Thyroid gland (tissue), 4 donors: ENCODE results near the gene CDADC1.

ENCODE experiments used
- POLR2A ChIP-seq, 2 donors: fragments of 450-650 bp; IDR thresholded peaks; one replicate each; pipeline ENCODE4 v1.6.1; 2017; ENCODE audit warnings: antibody characterized with exemption in 2 of 2, mild to moderate bottlenecking in 2 of 2, moderate library complexity in 1 of 2
- TF ChIP-seq, protein P1 (sequence below), 6 experiments: fragments of 200-600 bp in 3 of 6; fragments of 450-650 bp in 3 of 6; sonication (generic) in 3 of 6; IDR thresholded peaks; one replicate each; pipeline ENCODE4 v1.5.1; 2016 to 2019; ENCODE audit warnings: antibody characterized with exemption in 6 of 6, mild to moderate bottlenecking in 2 of 6, inconsistent platforms in 1 of 6, moderate library complexity in 1 of 6

DNA sequence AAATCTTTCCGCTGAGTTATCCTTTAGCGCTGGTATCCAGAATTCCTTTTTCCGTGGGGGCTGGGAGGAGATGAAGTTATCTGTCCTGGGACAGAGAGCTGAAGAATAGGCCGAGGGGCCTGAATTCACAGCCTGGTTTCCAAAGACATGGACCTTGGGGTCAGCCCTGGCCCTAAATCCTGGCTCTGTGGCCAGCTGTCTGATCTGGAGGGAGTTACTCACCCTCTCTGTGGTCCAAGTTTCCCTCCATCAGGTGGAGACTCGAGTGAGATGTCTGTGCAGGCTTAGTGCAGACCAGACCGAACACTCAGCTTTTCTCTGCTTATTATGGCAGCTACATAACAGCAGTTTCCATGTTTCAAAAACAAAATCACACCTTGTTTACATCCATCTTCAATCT lies 59.6 kb downstream of the CDADC1 start:
- TF ChIP-seq, protein P1, sequence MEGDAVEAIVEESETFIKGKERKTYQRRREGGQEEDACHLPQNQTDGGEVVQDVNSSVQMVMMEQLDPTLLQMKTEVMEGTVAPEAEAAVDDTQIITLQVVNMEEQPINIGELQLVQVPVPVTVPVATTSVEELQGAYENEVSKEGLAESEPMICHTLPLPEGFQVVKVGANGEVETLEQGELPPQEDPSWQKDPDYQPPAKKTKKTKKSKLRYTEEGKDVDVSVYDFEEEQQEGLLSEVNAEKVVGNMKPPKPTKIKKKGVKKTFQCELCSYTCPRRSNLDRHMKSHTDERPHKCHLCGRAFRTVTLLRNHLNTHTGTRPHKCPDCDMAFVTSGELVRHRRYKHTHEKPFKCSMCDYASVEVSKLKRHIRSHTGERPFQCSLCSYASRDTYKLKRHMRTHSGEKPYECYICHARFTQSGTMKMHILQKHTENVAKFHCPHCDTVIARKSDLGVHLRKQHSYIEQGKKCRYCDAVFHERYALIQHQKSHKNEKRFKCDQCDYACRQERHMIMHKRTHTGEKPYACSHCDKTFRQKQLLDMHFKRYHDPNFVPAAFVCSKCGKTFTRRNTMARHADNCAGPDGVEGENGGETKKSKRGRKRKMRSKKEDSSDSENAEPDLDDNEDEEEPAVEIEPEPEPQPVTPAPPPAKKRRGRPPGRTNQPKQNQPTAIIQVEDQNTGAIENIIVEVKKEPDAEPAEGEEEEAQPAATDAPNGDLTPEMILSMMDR (IDR thresholded peaks at IDR 0.05): no peak
- no peak for TF ChIP-seq POLR2A (IDR thresholded peaks at IDR 0.05)
